T-cell (primary cell): ENCODE measurements around the gene NTPCR. TPM values are rescaled to one million over a fixed set of nuclear protein-coding genes. Genes with fewer than 3 reads are reported as not detected.

Experiments used
- ATAC-seq, 4 experiments: fragments of 200-7000 bp in 3 of 4; fragments of 150-1000 bp in 1 of 4; cut with Tn5 transposase; replicated peaks in 1 of 4; 1 replicate in 3 of 4; 2 replicates in 1 of 4; pipeline ENCODE4 v1.10.0; 2021; ENCODE audit warnings: moderate library complexity in 3 of 4, mild to moderate bottlenecking in 2 of 4, moderate number of reproducible peaks in 1 of 4
- CTCF ChIA-PET, 2 donors: fragments of 300-600 bp; sonication (Branson Sonifier 250); formaldehyde crosslinking; loops; one replicate each; lab custom pipeline; 2022; ENCODE audit warnings: antibody characterized with exemption in 2 of 2; lab: Charles Lee
- POLR2A ChIA-PET, 2 donors: fragments of 300-600 bp; sonication (Branson Sonifier 250); formaldehyde crosslinking; loops; one replicate each; lab custom pipeline; 2022; ENCODE audit warnings: antibody characterized with exemption in 2 of 2; lab: Charles Lee
- DNase-seq, 35 experiments: peaks; one replicate each; pipeline versions ENCODE4 v3.0.0 to v3.0.0-alpha.2; 2013 to 2023
- H3K27ac ChIP-seq: one replicate; pipeline ENCODE4 v1.5.1; 2013; ENCODE audit warnings: low read length
- H3K27me3 ChIP-seq, 2 experiments: replicated peaks in 1 of 2; 1 replicate in 1 of 2; 2 replicates in 1 of 2; pipeline versions ENCODE4 v1.6.1 to v1.7.0; 2013; ENCODE audit warnings: low read length in 1 of 2, mixed read lengths in 1 of 2; ENCODE audit not compliant: control insufficient read depth in 2 of 2, insufficient read depth in 2 of 2; ENCODE audit errors: extremely low read depth in 1 of 2
- H3K36me3 ChIP-seq, 2 donors: 1 replicate in 1 of 2; 2 replicates in 1 of 2; pipeline versions ENCODE4 v1.6.1 to v1.7.0; 2013; ENCODE audit warnings: low read length in 1 of 2; ENCODE audit not compliant: control insufficient read depth in 2 of 2, insufficient read depth in 1 of 2; ENCODE audit errors: extremely low read depth in 1 of 2
- H3K4me1 ChIP-seq, 2 experiments: 1 replicate in 1 of 2; 2 replicates in 1 of 2; pipeline versions ENCODE4 v1.6.1 to v1.7.0; 2013; ENCODE audit warnings: low read length in 2 of 2, mixed read lengths in 1 of 2; ENCODE audit not compliant: insufficient read depth in 2 of 2, control insufficient read depth in 1 of 2; ENCODE audit errors: extremely low read depth in 1 of 2
- H3K4me3 ChIP-seq, 2 donors: 1 replicate in 1 of 2; 2 replicates in 1 of 2; pipeline versions ENCODE4 v1.5.1 to v1.7.0; 2013; ENCODE audit warnings: mild to moderate bottlenecking in 2 of 2, low read length in 1 of 2, moderate library complexity in 1 of 2; ENCODE audit not compliant: control insufficient read depth in 1 of 2; ENCODE audit errors: extremely low read depth in 1 of 2
- H3K9me3 ChIP-seq: 2 replicates; pipeline ENCODE4 v1.7.0; 2013
- H3K27ac Mint-ChIP-seq, 2 donors: one replicate each; pipeline ENCODE4 v1.8.0; 2020 to 2021; ENCODE audit warnings: mild to moderate bottlenecking in 2 of 2, mixed read lengths in 2 of 2
- H3K27me3 Mint-ChIP-seq, 2 donors: one replicate each; pipeline ENCODE4 v1.8.0; 2021 to 2022; ENCODE audit warnings: mixed read lengths in 2 of 2
- H3K36me3 Mint-ChIP-seq: one replicate; pipeline ENCODE4 v1.8.0; 2021; ENCODE audit warnings: mixed read lengths
- H3K4me1 Mint-ChIP-seq, 3 donors: one replicate each; pipeline ENCODE4 v1.8.0; 2020 to 2022; ENCODE audit warnings: mixed read lengths in 3 of 3, mild to moderate bottlenecking in 1 of 3
- H3K4me3 Mint-ChIP-seq, 3 donors: one replicate each; pipeline ENCODE4 v1.8.0; 2020 to 2022; ENCODE audit warnings: mild to moderate bottlenecking in 3 of 3, mixed read lengths in 3 of 3, moderate library complexity in 3 of 3
- H3K9me3 Mint-ChIP-seq, 3 donors: one replicate each; pipeline ENCODE4 v1.8.0; 2020 to 2022; ENCODE audit warnings: mixed read lengths in 3 of 3
- WGBS: methylation state at CpG from one replicate; pipeline ENCODE4 v1.1.5; 2013; ENCODE audit warnings: missing lambda C conversion rate; ENCODE audit not compliant: insufficient coverage; 5-methylcytosine and 5-hydroxymethylcytosine counted together
- total RNA-seq, 35 experiments: library from RNA in 6 of 35; stranded (reverse) in 6 of 35; fragments of 120-200 nt in 1 of 35; gene quantifications; one replicate each; pipeline versions ENCODE4 v1.2.1 to v1.2.4 and lab custom pipeline; 2013 to 2026

Gene NTPCR
- total RNA-seq (10 to 100 TPM; 13.6 to 24.5 (median 17.3) TPM), total RNA-seq (lab: John Stamatoyannopoulos, UW) (7.2 to 44.7 (median 17.8) reads per million in 29 experiments)
- 21.7 TPM for total RNA-seq (2013)

GRCh38 chr1:232950197-232951176 lies at the start of gene NTPCR:
TSS of gene NTPCR (plus strand) at chr1:232950611. CDS start at chr1:232950711, 100 bp downstream.
- Histone ChIP-seq H3K4me3 (peak within 1 kb of the TSS; percentile 84 to 92), H3K9me3 (no peaks in the 10 kb centered on the region), H3K4me1 (peaks cover 16 to 22% of the 10 kb centered on the region in 2 experiments), H3K36me3 (no peaks in the 10 kb centered on the region), H3K27ac (peak within 1 kb of the TSS; percentile 75), H3K27me3 (no peaks in the 10 kb centered on the region)
- WGBS = 0% methylated on average over 52 of the region's 56 CpGs
- CTCF ChIA-PET = interaction anchor here in 1 of 2 donors (1.5 kb wide), 1 partner anchor 25 kb away, joined by 3 read pairs; no protein-coding TSS in a partner anchor
- H3K27ac Mint-ChIP-seq = peak within 1 kb of the TSS; percentile 94 to 95
- H3K27me3 Mint-ChIP-seq = no peaks in the 10 kb centered on the region
- peaks cover 40 to 45% (median 43%) of the 10 kb centered on the region in 3 donors for H3K4me1 Mint-ChIP-seq
- H3K36me3 Mint-ChIP-seq = peaks cover 5% of the 10 kb centered on the region
- ATAC-seq = peak; percentile 85 to 88 (median 87)
- DNase-seq = peak; percentile 74 to 97 (median 89)
- peak within 1 kb of the TSS; percentile 95 for H3K4me3 Mint-ChIP-seq
- H3K9me3 Mint-ChIP-seq = no peaks in the 10 kb centered on the region
- POLR2A ChIA-PET = no interaction called here

GRCh38 chr1:232900818-232901217 lies 49.6 kb upstream of the NTPCR start:
- 97% methylated on average over 7 of the region's 10 CpGs for WGBS
- Histone ChIP-seq H3K4me1 (peaks cover 0 to 18% of the 10 kb centered on the region in 2 experiments), H3K36me3 (no peaks in the 10 kb centered on the region), H3K4me3 (no peak overlapping the region), H3K27me3 (peaks cover 0 to 6% of the 10 kb centered on the region in 2 experiments), H3K27ac (no peak overlapping the region), H3K9me3 (no peaks in the 10 kb centered on the region)
- H3K4me1 Mint-ChIP-seq = peaks cover 17 to 28% (median 22%) of the 10 kb centered on the region in 3 donors
- H3K4me3 Mint-ChIP-seq = no peak overlapping the region
- H3K27ac Mint-ChIP-seq = peak overlapping the region in 1 of 2 donors; percentile 68
- ChIA-PET CTCF (no interaction called here), POLR2A (interaction anchor here in 1 of 2 donors (0.6 kb wide), 1 partner anchor 1546 kb away, joined by 3 read pairs; no protein-coding TSS in a partner anchor)
- H3K36me3 Mint-ChIP-seq = no peaks in the 10 kb centered on the region
- ATAC-seq (no peak), DNase-seq (no peak)
- H3K27me3 Mint-ChIP-seq = peaks cover 0 to 3% of the 10 kb centered on the region in 2 donors
- H3K9me3 Mint-ChIP-seq = no peaks in the 10 kb centered on the region

GRCh38 chr1:232901255-232901654 lies 49.2 kb upstream of the NTPCR start:
- no peak overlapping the region for H3K4me3 ChIP-seq
- peak in 1 of 35 experiments; percentile 11 for DNase-seq

GRCh38 chr1:232902774-232903350 lies 47.5 kb upstream of the NTPCR start:
- H3K27ac ChIP-seq = no peak overlapping the region
- peaks cover 2 to 12% of the 10 kb centered on the region in 2 donors for H3K27me3 Mint-ChIP-seq
- H3K4me1 Mint-ChIP-seq = peaks cover 24 to 36% (median 33%) of the 10 kb centered on the region in 3 donors
- peaks cover 0 to 8% of the 10 kb centered on the region in 2 experiments for H3K27me3 ChIP-seq
- DNase-seq = no peak
- H3K4me3 Mint-ChIP-seq = no peak overlapping the region
- H3K4me1 ChIP-seq = peaks cover 0 to 18% of the 10 kb centered on the region in 2 experiments
- no peaks in the 10 kb centered on the region for H3K36me3 Mint-ChIP-seq
- H3K9me3 Mint-ChIP-seq = no peaks in the 10 kb centered on the region
- H3K36me3 ChIP-seq = no peaks in the 10 kb centered on the region
- no peak overlapping the region for H3K27ac Mint-ChIP-seq
- WGBS = 60% methylated on average over 1 of the region's 4 CpGs
- no peak overlapping the region for H3K4me3 ChIP-seq
- POLR2A ChIA-PET = no interaction called here
- no peak for ATAC-seq
- H3K9me3 ChIP-seq = no peaks in the 10 kb centered on the region
- CTCF ChIA-PET = no interaction called here

More at GRCh38 chr1:232901255-232901654, 49.2 kb upstream of the NTPCR start:
- Histone ChIP-seq H3K9me3 (no peaks in the 10 kb centered on the region), H3K27me3 (peaks cover 0 to 6% of the 10 kb centered on the region in 2 experiments), H3K27ac (no peak overlapping the region), H3K4me1 (peaks cover 0 to 18% of the 10 kb centered on the region in 2 experiments), H3K36me3 (no peaks in the 10 kb centered on the region)
- Mint-ChIP-seq H3K4me1 (peaks cover 21 to 31% (median 25%) of the 10 kb centered on the region in 3 donors), H3K4me3 (peak overlapping the region in 1 of 3 donors; percentile 21), H3K27ac (peak overlapping the region in 1 of 2 donors; percentile 68), H3K27me3 (peaks cover 0 to 4% of the 10 kb centered on the region in 2 donors), H3K9me3 (no peaks in the 10 kb centered on the region), H3K36me3 (no peaks in the 10 kb centered on the region)
- no peak for ATAC-seq
- ChIA-PET CTCF (no interaction called here), POLR2A (interaction anchor here in 1 of 2 donors (0.6 kb wide), 1 partner anchor 1547 kb away, joined by 3 read pairs; no protein-coding TSS in a partner anchor)
- WGBS = 20% methylated on average over 1 of the region's 4 CpGs

- no peaks in the 10 kb centered on the region for H3K36me3 Mint-ChIP-seq
- POLR2A ChIA-PET = no interaction called here
- Histone ChIP-seq H3K27ac (no peak overlapping the region), H3K4me3 (no peak overlapping the region), H3K36me3 (no peaks in the 10 kb centered on the region), H3K4me1 (peaks cover 4 to 24% of the 10 kb centered on the region in 2 experiments), H3K27me3 (peaks cover 0 to 6% of the 10 kb centered on the region in 2 experiments), H3K9me3 (no peaks in the 10 kb centered on the region)
- CTCF ChIA-PET = no interaction called here
- H3K4me1 Mint-ChIP-seq = peaks cover 27 to 44% (median 37%) of the 10 kb centered on the region in 3 donors
- WGBS = 80% methylated on average over 3 of the region's 4 CpGs
- ATAC-seq (no peak), DNase-seq (no peak)
- no peak overlapping the region for H3K4me3 Mint-ChIP-seq
- H3K27ac Mint-ChIP-seq = no peak overlapping the region
- H3K27me3 Mint-ChIP-seq = peaks cover 4 to 12% of the 10 kb centered on the region in 2 donors
- H3K9me3 Mint-ChIP-seq = no peaks in the 10 kb centered on the region
These were observed 46.3 kb upstream of the NTPCR start for GRCh38 chr1:232904131-232904530.

GRCh38 chr1:232904566-232904965 lies 45.8 kb upstream of the NTPCR start:
- Mint-ChIP-seq H3K4me1 (peaks cover 32 to 48% (median 41%) of the 10 kb centered on the region in 3 donors), H3K4me3 (no peak overlapping the region), H3K27me3 (peaks cover 5 to 12% of the 10 kb centered on the region in 2 donors), H3K27ac (no peak overlapping the region), H3K9me3 (no peaks in the 10 kb centered on the region), H3K36me3 (no peaks in the 10 kb centered on the region)
- no peak for DNase-seq
- ChIA-PET POLR2A (no interaction called here), CTCF (no interaction called here)
- ATAC-seq = no peak
- H3K27me3 ChIP-seq = peaks cover 0 to 6% of the 10 kb centered on the region in 2 experiments
- peaks cover 9 to 29% of the 10 kb centered on the region in 2 experiments for H3K4me1 ChIP-seq
- H3K36me3 ChIP-seq = no peaks in the 10 kb centered on the region
- H3K27ac ChIP-seq = no peak overlapping the region
- H3K4me3 ChIP-seq = no peak overlapping the region
- WGBS = no CpG with 5 or more reads among the region's 1 CpG
- no peaks in the 10 kb centered on the region for H3K9me3 ChIP-seq
